ENCODE measurements around the gene COL4A3. TPM values are rescaled to one million over a fixed set of nuclear protein-coding genes. Genes with fewer than 3 reads are reported as not detected.

COL4A3 gene
- total RNA-seq, 4 donors from 2014 or later: 0.19 to 7.7 (median 4.5) TPM

GRCh38 chr2:227191367-227191766 lies 26.9 kb downstream of the COL4A3 start:
- TF ChIP-seq CTCF (IDR thresholded peaks at IDR 0.05; ENCODE audit: low read depth): no peak

GRCh38 chr2:227192491-227192890 lies 28.1 kb downstream of the COL4A3 start:
- TF ChIP-seq CTCF (IDR thresholded peaks at IDR 0.05; ENCODE audit: low read depth): no peak

- TF ChIP-seq CTCF (IDR thresholded peaks at IDR 0.05; ENCODE audit: low read depth): no peak
Observed at GRCh38 chr2:227194219-227194618, 29.8 kb downstream of the COL4A3 start.

- no peak for TF ChIP-seq CTCF (IDR thresholded peaks at IDR 0.05; ENCODE audit: low read depth)
Observed at GRCh38 chr2:227198866-227199265, 34.4 kb downstream of the COL4A3 start.

- no peak for TF ChIP-seq CTCF (IDR thresholded peaks at IDR 0.05; ENCODE audit: low read depth)
Observed at GRCh38 chr2:227201771-227202170, 37.3 kb downstream of the COL4A3 start.

- TF ChIP-seq CTCF (IDR thresholded peaks at IDR 0.05; ENCODE audit: low read depth): no peak
Observed at GRCh38 chr2:227204452-227204851, 40.0 kb downstream of the COL4A3 start.

GRCh38 chr2:227205701-227206100 lies 41.3 kb downstream of the COL4A3 start:
- no peak for TF ChIP-seq CTCF (IDR thresholded peaks at IDR 0.05; ENCODE audit: low read depth)
